ENCODE results near the gene SH3BP4. TPM values are rescaled to one million over a fixed set of nuclear protein-coding genes. Genes with fewer than 3 reads are reported as not detected.
A peak's percentile ranks its signal among the peaks of the same experiment; 100 is the strongest.

The SH3BP4 gene
- total and polyA plus RNA-seq, 2 of the 13 experiments (the other 11 are each of a cell fraction or from before 2014, with no cell fraction given) = 34.6 to 99.1 TPM

GRCh38 chr2:234998404-234999211 is 46.8 kb downstream of the SH3BP4 start (continued):
- TF ChIP-seq ARID5B (CRISPR knock-in tag; IDR thresholded peaks at IDR 0.05) = peak; percentile 61
- TF ChIP-seq KLF6 (CRISPR knock-in tag; IDR thresholded peaks at IDR 0.05) = peak; percentile 46; the same call in 1 of the 2 replicates
- no peak for TF ChIP-seq ZFP36L1 (CRISPR knock-in tag; IDR thresholded peaks at IDR 0.05)
- no peak for TF ChIP-seq ZNF275 (CRISPR knock-in tag; IDR thresholded peaks at IDR 0.05; ENCODE audit: borderline replicate concordance)
- TF ChIP-seq ZMYM2 (CRISPR knock-in tag; IDR thresholded peaks at IDR 0.05) = 0 out of 2 replicates have a peak, but pooled peaks have one; percentile 34
- no peak for TF ChIP-seq ATF7-NPFF (CRISPR knock-in tag; IDR thresholded peaks at IDR 0.05; ENCODE audit: low read depth)
- TF ChIP-seq NCOA1 (CRISPR knock-in tag; IDR thresholded peaks at IDR 0.05) = no peak
- no peak for TF ChIP-seq PHF8 (CRISPR knock-in tag; IDR thresholded peaks at IDR 0.05)
- TF ChIP-seq MEIS2 (CRISPR knock-in tag; IDR thresholded peaks at IDR 0.05) = peak; percentile 15; the same call in 1 of the 2 replicates
- TF ChIP-seq ZNF841 (CRISPR knock-in tag; IDR thresholded peaks at IDR 0.05; ENCODE audit: borderline replicate concordance) = no peak
- no peak for TF ChIP-seq ZNF282 (IDR thresholded peaks at IDR 0.05; ENCODE audit: partially characterized antibody)
- TF ChIP-seq POLR2A (IDR thresholded peaks at IDR 0.05; ENCODE audit: insufficient read depth in 1 of 2, low read depth in 2 of 2, low read length in 2 of 2) = peak in 1 of 2 experiments; percentile 27; a peak in 1 of 4 replicates
- TF ChIP-seq ZNF710 (CRISPR knock-in tag; IDR thresholded peaks at IDR 0.05; ENCODE audit: borderline replicate concordance) = peak; percentile 31
- no peak for TF ChIP-seq RBM39 (IDR thresholded peaks at IDR 0.05; ENCODE audit: low read depth, low read length, poor library complexity, severe bottlenecking)
- peak; percentile 46; the same call in 1 of the 2 replicates for TF ChIP-seq ATF7 (IDR thresholded peaks at IDR 0.05)
- TF ChIP-seq ATF7 (CRISPR knock-in tag; IDR thresholded peaks at IDR 0.05) = no peak
- TF ChIP-seq SP2 (CRISPR knock-in tag; IDR thresholded peaks at IDR 0.05) = no peak
- no peak for TF ChIP-seq IKZF5 (CRISPR knock-in tag; IDR thresholded peaks at IDR 0.05)
- no peak for TF ChIP-seq ZFP36L2 (CRISPR knock-in tag; IDR thresholded peaks at IDR 0.05)

Measured in HepG2 (cell line).